Middle frontal gyrus (tissue), 1 donor: ENCODE measurements around the gene KIAA1755.

Experiments
- DNase-seq: peaks from one replicate; pipeline ENCODE4 v3.0.0-alpha.2; 2015; ENCODE audit warnings: low spot score; ENCODE audit errors: extremely low spot score

The KIAA1755 gene, protein sequence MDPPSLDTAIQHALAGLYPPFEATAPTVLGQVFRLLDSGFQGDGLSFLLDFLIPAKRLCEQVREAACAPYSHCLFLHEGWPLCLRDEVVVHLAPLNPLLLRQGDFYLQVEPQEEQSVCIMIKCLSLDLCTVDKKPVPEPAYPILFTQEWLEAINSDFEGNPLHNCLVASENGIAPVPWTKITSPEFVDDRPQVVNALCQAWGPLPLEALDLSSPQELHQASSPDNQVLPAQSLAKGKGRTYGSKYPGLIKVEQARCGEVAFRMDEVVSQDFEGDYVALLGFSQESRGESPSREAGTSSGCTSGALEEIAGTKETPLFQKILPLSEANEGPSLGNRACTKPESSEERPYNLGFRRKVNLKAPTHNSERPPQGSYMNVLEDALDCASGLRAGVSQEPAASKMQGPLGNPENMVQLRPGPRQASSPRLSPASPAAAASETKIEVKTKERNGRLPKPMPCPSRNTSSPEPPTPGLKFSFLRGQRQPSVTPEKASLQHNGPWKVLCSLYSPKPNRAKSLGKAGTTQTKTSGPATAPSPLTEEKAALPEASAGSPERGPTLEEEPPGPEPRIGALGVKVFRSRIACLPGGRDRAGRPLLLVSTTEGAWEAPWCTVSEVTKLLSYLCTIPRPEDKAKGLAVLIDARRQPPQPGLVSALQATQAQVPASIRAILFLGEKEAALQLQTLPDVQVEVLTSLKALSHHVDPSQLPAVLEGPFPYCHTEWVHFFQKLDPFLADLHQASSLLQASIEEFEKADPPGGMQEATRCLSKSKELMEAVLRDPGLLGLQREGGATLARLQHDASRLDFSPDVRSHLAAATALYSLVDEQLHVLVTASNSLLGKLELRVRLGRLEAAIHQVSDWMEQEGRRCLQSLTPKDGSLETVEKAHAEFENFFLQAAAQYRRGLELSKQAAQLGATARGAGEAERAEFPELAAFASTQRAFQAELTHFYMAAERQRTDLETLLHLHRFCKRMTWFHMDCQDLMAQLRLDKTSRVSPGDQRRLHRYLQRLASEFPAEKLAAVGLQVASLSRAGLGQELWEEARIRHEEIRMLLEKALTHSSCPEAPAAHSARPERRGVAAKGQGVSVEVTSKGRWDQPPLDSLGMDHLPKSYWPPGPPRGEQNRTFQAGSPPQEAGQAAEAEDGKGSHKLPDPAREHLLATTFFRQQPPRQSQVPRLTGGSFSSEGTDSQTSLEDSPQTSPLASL

GRCh38 chr20:38260378-38261053 is at the start of gene KIAA1755:
KIAA1755 (minus strand) TSS chr20:38260735; CDS start chr20:38260500, 235 bp downstream.
- DNase-seq, result peak; percentile 23

GRCh38 chr20:38308447-38308846 is 47.9 kb upstream of the KIAA1755 start:
- no peak for DNase-seq

GRCh38 chr20:38308047-38308438 is 47.5 kb upstream of the KIAA1755 start:
- no peak for DNase-seq

DNA sequence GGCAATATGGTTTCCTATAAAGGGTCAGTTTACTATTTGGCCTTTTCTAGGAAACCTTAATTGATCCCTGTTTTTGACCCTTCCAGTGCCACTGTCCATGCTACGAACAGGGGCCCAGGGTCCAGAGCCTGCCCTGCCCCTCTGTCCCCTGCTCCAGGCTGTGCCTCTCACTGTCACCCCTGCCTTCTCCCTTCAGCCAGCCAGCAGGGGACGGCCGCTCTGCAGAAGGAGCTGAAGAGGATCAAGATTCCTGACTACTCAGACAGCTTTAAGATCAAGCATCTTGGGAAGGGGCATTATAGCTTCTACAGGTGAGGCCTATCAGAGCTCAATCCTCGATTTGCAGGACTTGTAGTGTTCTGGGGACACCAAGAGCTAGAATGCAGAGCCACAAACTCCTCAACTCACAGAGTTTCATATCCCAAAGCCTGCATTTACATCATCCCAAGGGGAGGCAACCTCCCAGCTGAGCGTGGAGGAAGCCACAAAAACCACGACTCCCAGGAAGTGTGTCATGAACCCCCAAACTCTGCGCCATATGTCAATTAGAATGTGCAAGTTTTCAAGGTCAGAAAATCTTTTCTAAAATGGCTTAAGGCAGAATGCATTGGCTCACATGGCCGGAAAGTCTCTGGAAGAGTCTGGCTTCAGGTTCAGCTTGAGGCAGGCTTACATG is 47.0 kb upstream of the KIAA1755 start:
- no peak for DNase-seq

- DNase-seq, result no peak
Observed at GRCh38 chr20:38306379-38306778, 45.8 kb upstream of the KIAA1755 start.

DNA sequence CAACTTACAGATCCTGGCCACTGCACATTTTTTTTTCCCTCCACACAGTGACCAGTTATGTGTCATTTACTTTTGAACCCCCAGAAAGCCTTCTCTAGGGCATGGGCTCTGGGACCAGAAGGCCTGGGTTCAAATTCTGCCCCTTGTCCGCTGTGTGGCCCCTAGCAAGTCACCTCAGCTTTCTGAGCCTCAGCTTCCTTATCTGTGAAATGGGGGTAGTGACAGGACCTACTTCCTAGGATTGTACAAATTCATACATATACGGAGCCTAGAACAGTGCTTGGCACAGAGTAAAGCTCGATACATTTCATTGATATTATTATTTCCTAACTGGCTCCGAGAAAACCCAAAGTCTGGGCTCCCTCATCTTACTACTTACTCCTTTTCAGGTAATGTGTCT is 45.0 kb upstream of the KIAA1755 start:
- no peak for DNase-seq

- no peak for DNase-seq
Observed at GRCh38 chr20:38304845-38305447, 44.4 kb upstream of the KIAA1755 start.

DNA sequence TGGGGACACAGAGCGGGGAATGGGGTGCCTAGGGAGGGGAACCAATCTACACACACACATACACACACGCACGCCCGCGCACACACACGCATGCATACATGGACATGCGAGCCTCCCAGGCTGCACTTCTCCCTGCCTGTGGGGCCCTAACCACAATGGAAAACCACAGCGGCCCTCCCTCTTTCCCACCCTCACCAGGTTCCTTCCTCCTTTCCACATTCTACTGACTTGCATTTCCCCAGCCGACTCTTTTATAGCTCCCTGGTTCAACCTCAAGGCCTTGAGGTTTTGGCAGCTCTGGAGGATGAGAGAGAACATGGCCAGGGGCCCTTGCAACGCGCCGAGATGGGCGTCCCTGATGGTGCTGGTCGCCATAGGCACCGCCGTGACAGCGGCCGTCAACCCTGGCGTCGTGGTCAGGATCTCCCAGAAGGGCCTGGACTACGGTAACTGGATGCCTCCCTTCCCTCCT is 43.4 kb upstream of the KIAA1755 start, which contains the start of gene BPI:
Gene BPI, plus strand, starts transcription at position 249 of the 472 bp plus-strand sequence. Its CDS starts 68 bp downstream, at position 317.
- DNase-seq, result no peak

DNA sequence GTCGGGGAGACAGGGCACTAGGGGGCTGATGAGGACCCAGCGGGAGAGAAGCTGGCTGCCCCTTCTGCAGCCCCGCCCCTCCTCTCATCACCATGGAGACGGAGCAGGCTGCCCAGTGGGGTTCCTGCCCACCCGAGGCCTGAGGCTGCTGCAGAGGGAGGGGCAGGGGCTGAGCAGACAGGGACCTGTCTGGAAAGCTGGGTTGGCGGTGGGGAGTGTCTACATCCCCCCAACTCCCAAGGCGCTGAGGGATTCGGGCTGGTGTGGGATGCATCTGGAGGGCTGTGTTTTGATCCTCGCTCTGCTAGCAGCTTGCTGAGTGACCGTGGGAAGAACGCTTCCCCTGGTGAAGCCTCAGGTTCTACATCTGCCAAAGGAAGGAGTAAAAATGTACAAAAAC is 42.3 kb upstream of the KIAA1755 start:
- DNase-seq, result no peak

DNA sequence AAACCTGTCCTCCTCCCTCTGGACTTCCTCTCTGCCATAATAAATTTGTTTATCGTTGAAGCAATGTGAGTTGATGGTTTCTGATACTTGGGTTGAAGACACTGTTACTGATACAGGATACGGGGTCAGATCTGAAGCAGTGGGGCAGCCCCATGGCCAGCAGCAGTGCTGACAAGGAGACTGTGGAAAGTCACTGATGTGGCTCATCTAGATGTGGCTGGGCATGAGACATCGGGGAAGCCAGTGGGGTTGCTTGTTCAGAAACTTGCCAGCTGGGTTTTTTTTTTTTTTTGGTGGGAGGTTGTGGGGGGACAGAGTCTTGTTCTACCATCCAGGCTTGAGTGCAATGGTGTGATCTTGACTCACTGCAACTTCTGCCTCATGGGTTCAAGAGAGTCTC is 40.8 kb upstream of the KIAA1755 start:
- no peak for DNase-seq

DNA sequence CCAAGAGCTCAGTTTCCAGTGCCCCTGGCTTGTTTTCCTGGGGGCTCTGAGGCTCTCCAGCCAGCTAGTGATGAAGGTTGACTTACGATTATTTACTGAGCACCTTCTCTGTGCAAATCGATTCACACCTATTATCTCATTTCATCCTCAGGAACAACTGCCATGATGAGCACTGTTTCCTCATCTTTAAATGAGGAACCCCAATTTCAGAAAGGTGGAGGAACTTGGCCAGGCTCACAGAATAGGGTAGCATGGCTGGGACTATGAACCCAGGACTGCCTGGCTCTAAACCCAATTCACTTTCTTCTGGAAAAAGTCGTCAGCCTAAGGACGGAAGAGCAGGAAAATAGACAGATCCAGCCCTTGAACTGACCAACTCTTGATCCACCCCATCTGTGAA is 39.9 kb upstream of the KIAA1755 start:
- DNase-seq, result no peak

DNA sequence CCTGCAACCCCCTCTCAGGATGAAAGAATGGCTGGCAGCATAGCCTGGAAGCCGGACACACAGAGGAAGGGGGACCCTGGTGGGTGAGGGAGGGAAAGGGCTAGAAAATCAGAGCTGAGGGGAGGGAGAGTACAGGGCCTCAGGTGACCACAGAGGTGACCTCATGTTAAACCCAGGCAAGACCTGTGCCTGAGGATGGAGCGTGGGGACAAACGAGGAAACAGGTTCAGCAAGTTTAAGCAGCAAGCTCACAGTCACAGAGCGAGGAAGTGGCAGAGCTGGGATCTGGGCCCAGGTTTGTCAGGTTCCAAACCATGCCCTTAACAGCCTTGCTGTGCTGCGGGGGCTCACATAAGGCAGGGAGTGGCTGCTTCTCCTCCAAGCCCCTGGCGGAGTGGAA is 39.4 kb upstream of the KIAA1755 start:
- DNase-seq, result no peak

- no peak for DNase-seq
Observed at GRCh38 chr20:38298768-38299288, 38.3 kb upstream of the KIAA1755 start.

GRCh38 chr20:38297916-38298674 is 37.6 kb upstream of the KIAA1755 start:
- DNase-seq, result no peak

DNA sequence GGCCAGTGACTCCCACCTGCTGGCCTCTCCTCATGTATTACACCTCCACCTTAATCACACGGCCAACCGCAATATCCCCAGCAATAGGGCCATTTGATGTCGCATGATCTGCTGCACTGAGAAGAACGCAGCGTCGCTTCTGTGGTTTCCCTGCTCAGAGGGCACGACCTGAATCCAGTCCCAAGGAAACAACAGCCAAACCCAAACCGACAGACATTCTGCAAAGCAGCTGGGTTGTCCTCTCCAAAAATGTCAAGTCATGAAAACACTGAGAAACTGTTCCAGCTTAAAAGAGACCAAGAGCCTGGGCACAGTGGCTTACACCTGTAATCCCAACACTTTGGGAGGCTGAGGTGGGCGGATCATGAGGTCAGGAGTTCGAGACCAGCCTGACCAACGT is 35.9 kb upstream of the KIAA1755 start:
- no peak for DNase-seq

GRCh38 chr20:38295811-38296210 is 35.3 kb upstream of the KIAA1755 start:
- DNase-seq, result no peak

DNA sequence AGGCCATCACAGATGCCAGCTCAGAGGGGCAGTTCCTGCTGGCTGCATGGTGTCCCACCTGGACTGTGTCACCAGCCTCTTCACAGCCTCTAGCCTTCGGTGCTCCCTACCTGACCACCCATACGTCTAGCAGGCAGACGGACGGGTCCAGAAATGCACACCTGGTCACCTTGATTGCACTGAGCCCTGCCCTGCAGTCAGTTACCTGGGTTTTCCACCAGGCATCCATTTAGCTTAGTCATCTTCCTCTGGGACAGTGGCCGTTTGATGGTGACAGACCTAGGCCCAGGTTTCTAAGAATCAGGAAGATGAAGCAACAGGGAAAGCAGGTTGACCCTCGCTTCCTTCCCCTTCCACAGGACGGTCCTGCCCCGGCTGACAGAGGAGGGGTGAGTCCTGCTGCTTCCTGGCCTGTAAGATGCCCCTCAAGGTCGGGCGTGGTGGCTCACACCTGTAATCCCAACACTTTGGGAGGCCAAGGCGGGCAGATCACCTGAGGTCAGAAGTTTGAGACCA is 33.6 kb upstream of the KIAA1755 start:
- DNase-seq, result no peak

DNA sequence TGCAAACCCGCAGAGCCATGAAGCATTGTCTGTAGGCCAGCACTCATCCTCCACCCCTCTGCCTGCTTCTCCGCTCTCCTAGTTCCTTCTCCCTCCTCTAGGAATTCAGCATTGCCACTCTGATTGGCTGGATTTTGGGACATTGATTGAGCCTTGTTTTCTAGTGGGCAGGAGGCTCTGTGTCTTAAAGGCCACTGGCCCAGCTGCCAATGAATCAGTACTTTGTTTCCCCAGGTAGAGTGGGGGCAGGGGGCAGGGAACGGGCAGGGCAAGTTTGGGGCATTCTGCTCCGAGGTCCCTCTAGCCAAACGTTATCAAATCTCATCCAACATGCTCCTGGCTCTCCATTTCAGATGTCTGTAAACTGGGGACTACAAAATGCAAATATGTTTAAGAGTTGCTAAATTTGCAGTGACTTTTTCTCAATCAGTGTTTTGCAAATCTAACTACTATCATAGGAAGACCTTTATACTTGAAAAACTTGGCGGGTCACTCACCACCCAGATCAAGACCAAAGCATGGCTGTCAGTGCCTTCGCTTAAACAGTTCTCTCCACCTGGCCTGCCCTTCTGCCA is 33.0 kb upstream of the KIAA1755 start:
- no peak for DNase-seq
